Mesenchymal stem cell (in vitro differentiated cells and primary cell): ENCODE data around the gene GRK3.

Source experiments
- DNase-seq: peaks from one replicate; pipeline ENCODE4 v3.0.0-alpha.2; 2013
- H2AFZ ChIP-seq: one replicate; pipeline ENCODE4 v1.6.1; 2013; ENCODE audit warnings: low read depth, mild to moderate bottlenecking, control low read depth, inconsistent platforms, low read length, moderate library complexity
- H2AK5ac ChIP-seq: 2 replicates; pipeline ENCODE4 v1.6.1; 2013; ENCODE audit warnings: low read length, moderate library complexity, mild to moderate bottlenecking, inconsistent platforms; ENCODE audit not compliant: severe bottlenecking
- H2BK120ac ChIP-seq: one replicate; pipeline ENCODE4 v1.6.1; 2013; ENCODE audit warnings: low read depth, mild to moderate bottlenecking, inconsistent platforms, low read length, moderate library complexity
- H2BK12ac ChIP-seq, 2 experiments: one replicate each; pipeline ENCODE4 v1.6.1; 2013; ENCODE audit warnings: inconsistent platforms in 2 of 2, low read length in 2 of 2, mild to moderate bottlenecking in 2 of 2, moderate library complexity in 2 of 2, control low read depth in 1 of 2
- H2BK15ac ChIP-seq: one replicate; pipeline ENCODE4 v1.6.1; 2013; ENCODE audit warnings: mild to moderate bottlenecking, low read depth, inconsistent platforms; ENCODE audit not compliant: poor library complexity, severe bottlenecking
- H2BK5ac ChIP-seq: 2 replicates; pipeline ENCODE4 v1.6.1; 2013; ENCODE audit warnings: low read depth, mild to moderate bottlenecking, low read length, control low read depth, inconsistent platforms; ENCODE audit not compliant: poor library complexity, severe bottlenecking
- H3K14ac ChIP-seq, 2 experiments: one replicate each; pipeline ENCODE4 v1.6.1; 2013; ENCODE audit warnings: inconsistent platforms in 2 of 2, low read length in 2 of 2, control low read depth in 1 of 2, mild to moderate bottlenecking in 1 of 2, moderate library complexity in 1 of 2
- H3K18ac ChIP-seq, 2 experiments: one replicate each; pipeline ENCODE4 v1.6.1; 2013; ENCODE audit warnings: inconsistent platforms in 2 of 2, low read length in 2 of 2, control low read depth in 1 of 2, low read depth in 1 of 2, mild to moderate bottlenecking in 1 of 2
- H3K23ac ChIP-seq, 2 experiments: one replicate each; pipeline ENCODE4 v1.6.1; 2013; ENCODE audit warnings: inconsistent platforms in 2 of 2, low read length in 2 of 2, mild to moderate bottlenecking in 2 of 2, moderate library complexity in 2 of 2, control low read depth in 1 of 2
- H3K27ac ChIP-seq: 2 replicates; pipeline ENCODE4 v1.5.1; 2013; ENCODE audit warnings: mild to moderate bottlenecking, moderate library complexity, low read length, control low read depth, inconsistent platforms; ENCODE audit not compliant: poor library complexity, severe bottlenecking
- H3K27me3 ChIP-seq, 2 experiments: 2 replicates each; pipeline versions ENCODE4 v1.6.1 to v1.7.0; 2013; ENCODE audit warnings: low read length in 2 of 2, mild to moderate bottlenecking in 2 of 2, moderate library complexity in 2 of 2, control low read depth in 1 of 2, inconsistent platforms in 1 of 2; ENCODE audit not compliant: control insufficient read depth in 1 of 2, insufficient read depth in 1 of 2
- H3K36me3 ChIP-seq, 2 experiments: 2 replicates each; pipeline versions ENCODE4 v1.6.1 to v1.7.0; 2013; ENCODE audit warnings: low read length in 2 of 2, control low read depth in 1 of 2, inconsistent platforms in 1 of 2, low read depth in 1 of 2, mild to moderate bottlenecking in 1 of 2; ENCODE audit not compliant: insufficient read depth in 2 of 2, control insufficient read depth in 1 of 2
- H3K4ac ChIP-seq, 2 experiments: one replicate each; pipeline ENCODE4 v1.6.1; 2013; ENCODE audit warnings: inconsistent platforms in 2 of 2, low read length in 2 of 2, mild to moderate bottlenecking in 2 of 2, moderate library complexity in 2 of 2, control low read depth in 1 of 2, low read depth in 1 of 2
- H3K4me1 ChIP-seq: 2 replicates; pipeline ENCODE4 v1.6.1; 2013; ENCODE audit warnings: low read depth, low read length, control low read depth; ENCODE audit not compliant: control insufficient read depth, insufficient read depth
- H3K4me2 ChIP-seq: 2 replicates; pipeline ENCODE4 v1.6.1; 2013; ENCODE audit warnings: low read length, mild to moderate bottlenecking, inconsistent platforms; ENCODE audit not compliant: poor library complexity, severe bottlenecking
- H3K4me3 ChIP-seq, 2 experiments: 2 replicates each; pipeline versions ENCODE4 v1.5.1 to v1.7.0; 2013; ENCODE audit warnings: low read length in 2 of 2, mild to moderate bottlenecking in 2 of 2, control low read depth in 1 of 2, low read depth in 1 of 2; ENCODE audit not compliant: insufficient read depth in 1 of 2
- H3K79me1 ChIP-seq: replicated peaks from 2 replicates; pipeline ENCODE4 v1.6.1; 2013; ENCODE audit warnings: mild to moderate bottlenecking, control low read depth, low read length, inconsistent platforms; ENCODE audit not compliant: poor library complexity, severe bottlenecking
- H3K9ac ChIP-seq: 2 replicates; pipeline ENCODE4 v1.7.0; 2013; ENCODE audit warnings: mild to moderate bottlenecking, low read length, moderate library complexity
- H3K9me3 ChIP-seq: 2 replicates; pipeline ENCODE4 v1.7.0; 2013; ENCODE audit warnings: mild to moderate bottlenecking, low read length; ENCODE audit not compliant: control insufficient read depth
- H4K8ac ChIP-seq: one replicate; pipeline ENCODE4 v1.6.1; 2013; ENCODE audit warnings: inconsistent platforms, mild to moderate bottlenecking, low read length, moderate library complexity
- H4K91ac ChIP-seq: one replicate; pipeline ENCODE4 v1.6.1; 2013; ENCODE audit warnings: mild to moderate bottlenecking, low read length, inconsistent platforms
- WGBS: methylation state at CpG from one replicate; pipeline ENCODE4 v1.1.7; 2013; ENCODE audit warnings: mixed read lengths; 5-methylcytosine and 5-hydroxymethylcytosine counted together

GRK3 gene

GRCh38 chr22:25554689-25555088, 9.8 kb upstream of the GRK3 start:
- H2AFZ ChIP-seq, result no peak overlapping the region
- no peak overlapping the region for H2AK5ac ChIP-seq
- H3K27me3 ChIP-seq, result peaks cover 0 to 43% of the 10 kb centered on the region in 2 experiments
- H3K9ac ChIP-seq, result no peak overlapping the region
- no peak overlapping the region for H2BK15ac ChIP-seq
- no peak overlapping the region for H3K14ac ChIP-seq
- DNase-seq, result no peak
- 40% methylated on average over 1 of the region's 2 CpGs for WGBS
- H3K9me3 ChIP-seq, result no peaks in the 10 kb centered on the region
- H2BK5ac ChIP-seq, result no peak overlapping the region
- no peaks in the 10 kb centered on the region for H3K36me3 ChIP-seq
- no peak overlapping the region for H4K91ac ChIP-seq
- H2BK12ac ChIP-seq, result no peak overlapping the region
- H3K4me1 ChIP-seq, result no peaks in the 10 kb centered on the region
- no peak overlapping the region for H3K4ac ChIP-seq
- no peak overlapping the region for H2BK120ac ChIP-seq
- no peaks in the 10 kb centered on the region for H3K79me1 ChIP-seq
- H3K23ac ChIP-seq, result no peak overlapping the region
- no peak overlapping the region for H3K4me3 ChIP-seq
- no peak overlapping the region for H3K27ac ChIP-seq
- no peak overlapping the region for H4K8ac ChIP-seq
- H3K4me2 ChIP-seq, result no peak overlapping the region
- H3K18ac ChIP-seq, result no peak overlapping the region

GRCh38 chr22:25555586-25555985, 8.9 kb upstream of the GRK3 start:
- no peak overlapping the region for H3K18ac ChIP-seq
- H3K4me1 ChIP-seq, result no peaks in the 10 kb centered on the region
- H4K8ac ChIP-seq, result no peak overlapping the region
- no peaks in the 10 kb centered on the region for H3K79me1 ChIP-seq
- no peak overlapping the region for H2BK12ac ChIP-seq
- H3K14ac ChIP-seq, result no peak overlapping the region
- H4K91ac ChIP-seq, result no peak overlapping the region
- H2AFZ ChIP-seq, result no peak overlapping the region
- H3K4ac ChIP-seq, result no peak overlapping the region
- peaks cover 0 to 46% of the 10 kb centered on the region in 2 experiments for H3K27me3 ChIP-seq
- no peak overlapping the region for H2BK5ac ChIP-seq
- no peak for DNase-seq
- H2BK15ac ChIP-seq, result no peak overlapping the region
- no peak overlapping the region for H3K27ac ChIP-seq
- no peaks in the 10 kb centered on the region for H3K9me3 ChIP-seq
- H2BK120ac ChIP-seq, result no peak overlapping the region
- H3K36me3 ChIP-seq, result no peaks in the 10 kb centered on the region
- WGBS, result 61% methylated on average over 4 of the region's 4 CpGs
- H3K4me3 ChIP-seq, result no peak overlapping the region
- no peak overlapping the region for H3K4me2 ChIP-seq
- H3K23ac ChIP-seq, result no peak overlapping the region
- H3K9ac ChIP-seq, result no peak overlapping the region
- H2AK5ac ChIP-seq, result no peak overlapping the region

GRCh38 chr22:25557218-25557617, 7.3 kb upstream of the GRK3 start:
- H3K9me3 ChIP-seq, result no peaks in the 10 kb centered on the region
- no peak overlapping the region for H2BK120ac ChIP-seq

GRCh38 chr22:25558341-25558740, 6.1 kb upstream of the GRK3 start:
- Histone ChIP-seq H3K79me1 (no peaks in the 10 kb centered on the region), H4K91ac (no peak overlapping the region), H2AFZ (no peak overlapping the region), H4K8ac (no peak overlapping the region), H3K4me2 (no peak overlapping the region), H2AK5ac (no peak overlapping the region), H3K4me1 (no peaks in the 10 kb centered on the region), H3K23ac (no peak overlapping the region), H3K14ac (no peak overlapping the region), H2BK12ac (no peak overlapping the region), H3K9me3 (no peaks in the 10 kb centered on the region), H3K36me3 (no peaks in the 10 kb centered on the region), H3K18ac (no peak overlapping the region), H3K4ac (no peak overlapping the region), H2BK5ac (no peak overlapping the region), H3K9ac (no peak overlapping the region), H2BK120ac (no peak overlapping the region), H2BK15ac (no peak overlapping the region), H3K4me3 (no peak overlapping the region), H3K27ac (no peak overlapping the region), H3K27me3 (peaks cover 0 to 50% of the 10 kb centered on the region in 2 experiments)
- DNase-seq, result no peak
- WGBS, result 90% methylated on average over 4 of the region's 4 CpGs

More at GRCh38 chr22:25557218-25557617, 7.3 kb upstream of the GRK3 start:
- Histone ChIP-seq H2BK15ac (no peak overlapping the region), H2BK12ac (no peak overlapping the region), H4K91ac (no peak overlapping the region), H3K4me3 (no peak overlapping the region), H4K8ac (no peak overlapping the region), H2BK5ac (no peak overlapping the region), H2AK5ac (no peak overlapping the region), H3K4me2 (no peak overlapping the region), H3K27me3 (peaks cover 0 to 47% of the 10 kb centered on the region in 2 experiments), H3K4me1 (no peaks in the 10 kb centered on the region), H3K4ac (no peak overlapping the region), H2AFZ (no peak overlapping the region), H3K18ac (no peak overlapping the region), H3K79me1 (no peaks in the 10 kb centered on the region), H3K27ac (no peak overlapping the region), H3K9ac (no peak overlapping the region), H3K14ac (no peak overlapping the region), H3K36me3 (no peaks in the 10 kb centered on the region), H3K23ac (no peak overlapping the region)
- DNase-seq, result no peak
- 90% methylated on average over 5 of the region's 5 CpGs for WGBS
